ENCODE data around the gene NDUFA3. TPM values are rescaled to one million over a fixed set of nuclear protein-coding genes. Genes with fewer than 3 reads are reported as not detected.

Gene NDUFA3
- total RNA-seq, 1 donor from 2014 or later = 503 TPM

DNA sequence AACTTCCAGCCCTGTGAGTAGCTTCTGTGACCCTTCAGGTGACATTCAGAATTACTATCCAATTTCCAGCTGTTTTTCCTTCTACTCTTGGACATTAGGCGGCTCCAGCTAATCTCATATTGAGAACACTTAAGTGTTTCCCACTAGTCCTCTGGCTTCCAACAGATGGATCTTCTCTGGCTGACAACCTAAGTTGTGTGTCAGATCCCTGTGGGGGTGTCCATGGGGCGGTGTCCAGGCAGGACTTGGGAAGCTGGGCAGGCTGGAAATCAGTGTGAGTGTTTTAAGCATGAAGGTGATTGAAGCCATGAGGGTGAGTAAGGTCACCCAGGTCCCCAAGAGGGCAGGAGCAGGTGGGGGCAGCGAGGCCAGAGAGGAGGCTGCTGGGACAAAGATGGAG is 45.0 kb downstream of the NDUFA3 start:
- peak; percentile 67 for DNase-seq
- Histone ChIP-seq H3K27ac (replicated peaks) (peak overlapping the region; percentile 62), H3K4me3 (no peak overlapping the region), H3K27me3 (ENCODE audit: low read depth) (no peaks in the 10 kb centered on the region), H3K9me3 (replicated peaks) (no peaks in the 10 kb centered on the region), H3K36me3 (peaks cover 98% of the 10 kb centered on the region), H3K4me1 (peaks cover 27% of the 10 kb centered on the region)
- intact Hi-C loops (cut with micrococcal nuclease) = no loop called here
- TF ChIP-seq, protein P1, sequence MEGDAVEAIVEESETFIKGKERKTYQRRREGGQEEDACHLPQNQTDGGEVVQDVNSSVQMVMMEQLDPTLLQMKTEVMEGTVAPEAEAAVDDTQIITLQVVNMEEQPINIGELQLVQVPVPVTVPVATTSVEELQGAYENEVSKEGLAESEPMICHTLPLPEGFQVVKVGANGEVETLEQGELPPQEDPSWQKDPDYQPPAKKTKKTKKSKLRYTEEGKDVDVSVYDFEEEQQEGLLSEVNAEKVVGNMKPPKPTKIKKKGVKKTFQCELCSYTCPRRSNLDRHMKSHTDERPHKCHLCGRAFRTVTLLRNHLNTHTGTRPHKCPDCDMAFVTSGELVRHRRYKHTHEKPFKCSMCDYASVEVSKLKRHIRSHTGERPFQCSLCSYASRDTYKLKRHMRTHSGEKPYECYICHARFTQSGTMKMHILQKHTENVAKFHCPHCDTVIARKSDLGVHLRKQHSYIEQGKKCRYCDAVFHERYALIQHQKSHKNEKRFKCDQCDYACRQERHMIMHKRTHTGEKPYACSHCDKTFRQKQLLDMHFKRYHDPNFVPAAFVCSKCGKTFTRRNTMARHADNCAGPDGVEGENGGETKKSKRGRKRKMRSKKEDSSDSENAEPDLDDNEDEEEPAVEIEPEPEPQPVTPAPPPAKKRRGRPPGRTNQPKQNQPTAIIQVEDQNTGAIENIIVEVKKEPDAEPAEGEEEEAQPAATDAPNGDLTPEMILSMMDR (IDR thresholded peaks at IDR 0.05; ENCODE audit: borderline replicate concordance) = no peak

DNA sequence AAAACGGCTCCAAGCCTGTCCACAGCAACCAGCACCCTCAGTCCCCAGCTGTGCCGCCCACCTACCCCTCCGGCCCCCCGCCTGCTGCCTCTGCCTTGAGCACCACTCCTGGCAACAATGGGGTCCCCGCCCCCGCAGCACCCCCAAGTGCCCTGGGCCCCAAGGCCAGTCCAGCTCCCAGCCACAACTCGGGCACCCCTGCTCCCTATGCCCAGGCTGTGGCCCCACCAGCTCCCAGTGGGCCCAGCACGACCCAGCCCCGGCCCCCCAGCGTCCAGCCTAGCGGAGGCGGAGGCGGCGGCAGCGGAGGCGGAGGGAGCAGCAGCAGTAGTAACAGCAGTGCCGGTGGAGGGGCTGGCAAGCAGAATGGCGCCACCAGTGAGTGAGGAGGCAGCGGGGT is 45.5 kb downstream of the NDUFA3 start:
- Histone ChIP-seq H3K9me3 (replicated peaks) (no peaks in the 10 kb centered on the region), H3K27me3 (ENCODE audit: low read depth) (no peaks in the 10 kb centered on the region), H3K36me3 (peaks cover 98% of the 10 kb centered on the region), H3K4me3 (no peak overlapping the region), H3K4me1 (peaks cover 30% of the 10 kb centered on the region), H3K27ac (replicated peaks) (peak overlapping the region; percentile 62)
- DNase-seq = no peak
- intact Hi-C loops (cut with micrococcal nuclease) = no loop called here
- TF ChIP-seq, protein P1 (IDR thresholded peaks at IDR 0.05; ENCODE audit: borderline replicate concordance) = no peak

GRCh38 chr19:54149021-54149812 is 46.6 kb downstream of the NDUFA3 start:
- Histone ChIP-seq H3K36me3 (peaks cover 98% of the 10 kb centered on the region), H3K27ac (replicated peaks) (no peak overlapping the region), H3K4me1 (peaks cover 37% of the 10 kb centered on the region), H3K27me3 (ENCODE audit: low read depth) (no peaks in the 10 kb centered on the region), H3K9me3 (replicated peaks) (no peaks in the 10 kb centered on the region), H3K4me3 (no peak overlapping the region)
- intact Hi-C loops (cut with micrococcal nuclease) = no loop called here
- TF ChIP-seq, protein P1 (IDR thresholded peaks at IDR 0.05; ENCODE audit: borderline replicate concordance) = no peak
- DNase-seq = no peak

DNA sequence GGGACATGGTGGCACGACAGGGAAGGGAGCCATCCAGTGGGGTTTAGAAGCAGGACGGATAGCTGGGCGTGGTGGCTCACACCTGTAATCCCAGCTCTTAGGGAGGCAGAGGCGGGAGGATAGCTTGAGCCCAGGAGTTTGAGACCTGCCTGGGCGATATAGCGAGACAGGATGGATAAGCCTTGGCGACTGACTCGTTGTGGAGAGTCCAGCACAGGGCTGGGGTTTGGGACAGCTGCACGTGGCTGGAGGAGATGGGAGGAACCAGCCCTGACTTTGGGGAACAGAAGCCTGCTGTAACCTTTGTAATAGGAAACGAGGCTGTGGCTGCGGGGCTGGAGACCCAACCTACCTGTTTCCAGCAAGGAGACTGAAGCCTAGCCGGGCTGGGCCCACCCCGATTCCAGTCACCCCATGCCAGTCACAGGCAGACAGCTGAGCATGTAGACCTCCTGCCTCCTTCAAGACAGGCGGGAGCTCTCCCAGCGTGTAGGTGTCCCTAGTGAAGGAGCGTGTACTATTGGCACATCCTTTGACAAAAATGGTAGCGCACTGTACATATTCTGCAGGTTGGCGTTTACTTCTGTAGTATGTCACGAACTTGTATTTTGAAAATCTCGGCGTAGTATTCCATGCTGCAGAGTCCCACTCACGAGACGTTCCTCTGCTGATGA is 48.8 kb downstream of the NDUFA3 start:
- Histone ChIP-seq H3K36me3 (peaks cover 98% of the 10 kb centered on the region), H3K4me1 (peaks cover 30% of the 10 kb centered on the region), H3K27me3 (ENCODE audit: low read depth) (no peaks in the 10 kb centered on the region), H3K27ac (replicated peaks) (no peak overlapping the region), H3K4me3 (no peak overlapping the region), H3K9me3 (replicated peaks) (no peaks in the 10 kb centered on the region)
- DNase-seq = no peak
- TF ChIP-seq, protein P1 (IDR thresholded peaks at IDR 0.05; ENCODE audit: borderline replicate concordance) = no peak
- intact Hi-C loops (cut with micrococcal nuclease) = no loop called here

GRCh38 chr19:54152267-54152666 is 49.6 kb downstream of the NDUFA3 start:
- intact Hi-C loops (cut with micrococcal nuclease) = no loop called here
- H3K9me3 ChIP-seq (replicated peaks) = no peaks in the 10 kb centered on the region

More at GRCh38 chr19:54152267-54152666, 49.6 kb downstream of the NDUFA3 start:
- Histone ChIP-seq H3K4me3 (no peak overlapping the region), H3K4me1 (peaks cover 23% of the 10 kb centered on the region), H3K27ac (replicated peaks) (no peak overlapping the region), H3K36me3 (peaks cover 98% of the 10 kb centered on the region), H3K27me3 (ENCODE audit: low read depth) (no peaks in the 10 kb centered on the region)
- DNase-seq = no peak
- TF ChIP-seq, protein P1 (IDR thresholded peaks at IDR 0.05; ENCODE audit: borderline replicate concordance) = no peak
